Measurements from ENCODE around the gene FHIT.

DNA sequence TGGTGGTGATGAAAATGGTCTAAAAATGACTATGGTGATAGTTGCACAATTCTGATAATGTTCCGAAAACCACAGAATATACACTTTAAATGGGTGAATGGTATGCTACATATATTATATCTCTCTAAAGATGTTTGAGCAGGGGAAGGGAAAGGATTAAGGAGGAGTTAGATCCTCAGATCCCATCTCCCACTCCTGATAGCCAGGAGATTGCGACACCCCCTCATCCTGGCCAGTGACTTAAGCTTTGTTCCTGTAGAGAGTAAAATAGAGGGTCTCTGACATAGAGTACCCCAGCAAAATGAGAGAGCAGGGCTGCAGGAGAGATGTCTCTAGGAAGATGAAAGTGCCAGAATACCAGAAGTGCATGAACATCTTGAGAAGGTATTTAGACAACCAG lies 984.8 kb downstream of the FHIT start:
- TF ChIP-seq, protein P1, sequence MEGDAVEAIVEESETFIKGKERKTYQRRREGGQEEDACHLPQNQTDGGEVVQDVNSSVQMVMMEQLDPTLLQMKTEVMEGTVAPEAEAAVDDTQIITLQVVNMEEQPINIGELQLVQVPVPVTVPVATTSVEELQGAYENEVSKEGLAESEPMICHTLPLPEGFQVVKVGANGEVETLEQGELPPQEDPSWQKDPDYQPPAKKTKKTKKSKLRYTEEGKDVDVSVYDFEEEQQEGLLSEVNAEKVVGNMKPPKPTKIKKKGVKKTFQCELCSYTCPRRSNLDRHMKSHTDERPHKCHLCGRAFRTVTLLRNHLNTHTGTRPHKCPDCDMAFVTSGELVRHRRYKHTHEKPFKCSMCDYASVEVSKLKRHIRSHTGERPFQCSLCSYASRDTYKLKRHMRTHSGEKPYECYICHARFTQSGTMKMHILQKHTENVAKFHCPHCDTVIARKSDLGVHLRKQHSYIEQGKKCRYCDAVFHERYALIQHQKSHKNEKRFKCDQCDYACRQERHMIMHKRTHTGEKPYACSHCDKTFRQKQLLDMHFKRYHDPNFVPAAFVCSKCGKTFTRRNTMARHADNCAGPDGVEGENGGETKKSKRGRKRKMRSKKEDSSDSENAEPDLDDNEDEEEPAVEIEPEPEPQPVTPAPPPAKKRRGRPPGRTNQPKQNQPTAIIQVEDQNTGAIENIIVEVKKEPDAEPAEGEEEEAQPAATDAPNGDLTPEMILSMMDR (IDR thresholded peaks at IDR 0.05): no peak
- no peak for TF ChIP-seq EP300 (IDR thresholded peaks at IDR 0.05)
- TF ChIP-seq POLR2AphosphoS5 (IDR thresholded peaks at IDR 0.05): no peak

Data from suprapubic skin (tissue), 4 donors.